SH-SY5Y (cell line): ENCODE measurements around the gene SUMF1.

Source experiments
- GATA2 ChIP-seq: IDR thresholded peaks from 2 replicates; pipeline ENCODE4 v1.6.1; 2011; ENCODE audit warnings: mild to moderate bottlenecking, low read depth, low read length
- GATA3 ChIP-seq: IDR thresholded peaks from 2 replicates; pipeline ENCODE4 v1.6.1; 2011; ENCODE audit warnings: low read depth, mild to moderate bottlenecking, low read length, moderate library complexity

GRCh38 chr3:4362523-4362922, 104.5 kb downstream of the SUMF1 start:
- TF ChIP-seq GATA3 (no peak), GATA2 (no peak)
